VCaP (cell line): Measurements from ENCODE around the gene RASSF8.

Source experiments
- H3K27ac ChIP-seq: fragments of 450-650 bp; 2 replicates; pipeline ENCODE4 v1.5.1; 2017
- TF ChIP-seq, protein P1 (sequence below): fragments of 450-650 bp; conservative IDR thresholded peaks from 2 replicates; pipeline ENCODE4 v1.5.1; 2017; ENCODE audit warnings: mild to moderate bottlenecking, moderate library complexity

The RASSF8 gene

DNA sequence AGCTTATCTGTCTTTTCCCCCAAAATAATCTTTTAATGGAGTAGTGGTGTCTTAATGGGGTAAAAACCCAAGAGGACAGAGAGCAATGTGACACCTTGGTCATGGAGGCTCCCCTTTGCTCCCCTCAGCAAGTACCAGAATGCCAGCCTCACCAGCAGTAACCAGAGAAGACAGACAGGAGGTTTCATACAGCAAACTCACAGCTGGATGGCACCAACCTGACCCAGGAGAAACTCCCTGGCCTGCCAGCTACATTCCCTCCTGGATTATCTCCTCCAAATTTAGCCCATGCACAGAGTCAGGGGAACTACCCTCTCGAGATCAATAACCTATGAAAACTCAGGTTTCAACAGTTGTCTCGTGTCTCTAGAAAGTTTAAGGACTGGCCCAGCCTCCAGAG lies 150.4 kb downstream of the RASSF8 start:
- TF ChIP-seq, protein P1, sequence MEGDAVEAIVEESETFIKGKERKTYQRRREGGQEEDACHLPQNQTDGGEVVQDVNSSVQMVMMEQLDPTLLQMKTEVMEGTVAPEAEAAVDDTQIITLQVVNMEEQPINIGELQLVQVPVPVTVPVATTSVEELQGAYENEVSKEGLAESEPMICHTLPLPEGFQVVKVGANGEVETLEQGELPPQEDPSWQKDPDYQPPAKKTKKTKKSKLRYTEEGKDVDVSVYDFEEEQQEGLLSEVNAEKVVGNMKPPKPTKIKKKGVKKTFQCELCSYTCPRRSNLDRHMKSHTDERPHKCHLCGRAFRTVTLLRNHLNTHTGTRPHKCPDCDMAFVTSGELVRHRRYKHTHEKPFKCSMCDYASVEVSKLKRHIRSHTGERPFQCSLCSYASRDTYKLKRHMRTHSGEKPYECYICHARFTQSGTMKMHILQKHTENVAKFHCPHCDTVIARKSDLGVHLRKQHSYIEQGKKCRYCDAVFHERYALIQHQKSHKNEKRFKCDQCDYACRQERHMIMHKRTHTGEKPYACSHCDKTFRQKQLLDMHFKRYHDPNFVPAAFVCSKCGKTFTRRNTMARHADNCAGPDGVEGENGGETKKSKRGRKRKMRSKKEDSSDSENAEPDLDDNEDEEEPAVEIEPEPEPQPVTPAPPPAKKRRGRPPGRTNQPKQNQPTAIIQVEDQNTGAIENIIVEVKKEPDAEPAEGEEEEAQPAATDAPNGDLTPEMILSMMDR, result no peak
- 0 out of 2 replicates have a peak overlapping the region, but pooled peaks have one; percentile 8 for H3K27ac ChIP-seq

DNA sequence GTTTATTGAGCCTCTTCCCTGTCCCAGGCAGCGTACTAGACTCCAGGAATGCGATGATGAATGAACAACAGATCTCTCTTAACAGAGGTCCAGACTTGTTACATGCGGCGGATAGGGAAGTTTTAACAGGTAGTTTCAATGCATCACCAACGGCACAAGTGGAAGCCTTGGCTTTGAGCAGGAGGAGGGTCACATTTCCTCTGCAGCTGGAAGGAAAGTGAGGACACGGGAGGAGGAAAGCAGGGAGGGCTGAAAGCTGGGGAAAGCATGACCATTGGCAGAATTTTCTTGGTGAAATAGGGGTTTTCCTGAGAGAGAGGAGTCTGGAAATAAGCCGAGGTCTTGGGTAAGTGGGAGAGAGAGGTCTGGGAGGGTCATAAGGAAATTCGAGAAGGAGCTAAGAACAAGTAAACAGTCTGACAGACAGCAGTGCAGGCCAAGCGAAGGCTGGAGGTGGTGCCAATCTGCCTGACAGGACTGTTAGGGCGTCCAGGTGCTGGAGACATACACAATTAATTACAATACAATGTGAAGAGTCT lies 150.9 kb downstream of the RASSF8 start:
- TF ChIP-seq, protein P1, result no peak
- 0 out of 2 replicates have a peak overlapping the region, but pooled peaks have one; percentile 8 for H3K27ac ChIP-seq

DNA sequence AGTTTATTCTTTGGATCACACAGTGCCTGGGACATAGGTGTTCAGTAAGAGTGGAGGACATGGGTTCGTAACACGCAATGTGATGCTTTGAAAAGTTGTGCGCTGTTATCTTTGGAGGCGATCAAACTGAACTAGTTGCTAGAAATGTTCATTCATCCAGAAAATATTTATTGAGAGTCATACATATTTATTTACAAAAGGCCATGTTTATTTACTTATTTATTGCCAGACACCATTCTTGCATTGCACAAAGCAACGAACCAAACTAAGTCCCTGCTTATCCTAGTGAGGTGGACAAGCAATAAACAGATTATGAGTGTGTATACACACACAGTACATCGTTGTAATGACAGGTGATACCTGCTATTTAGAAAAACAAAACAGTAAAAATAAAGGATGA lies 153.8 kb downstream of the RASSF8 start:
- peak overlapping the region; percentile 92 for H3K27ac ChIP-seq
- TF ChIP-seq, protein P1, result no peak

DNA sequence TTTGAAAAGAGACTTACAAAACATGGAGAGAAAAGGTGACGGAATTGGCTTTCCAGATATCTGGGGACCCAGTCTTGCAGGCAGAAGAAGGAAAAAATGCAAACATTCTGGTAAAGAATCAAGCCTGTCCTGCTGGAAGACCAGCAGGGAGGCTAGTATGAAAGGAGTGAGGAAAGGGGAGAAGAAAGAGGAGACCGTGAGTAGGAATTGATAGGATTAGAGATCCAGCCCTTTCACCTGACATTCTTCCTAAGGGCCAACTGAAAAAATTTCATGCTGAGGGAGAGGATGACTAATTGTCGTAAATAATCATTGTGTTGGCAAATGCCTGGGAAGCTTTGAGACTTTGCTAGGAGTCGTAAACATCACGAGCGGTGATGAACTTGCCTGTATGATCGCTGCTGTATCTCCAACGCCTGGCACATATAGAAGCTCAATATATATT lies 154.2 kb downstream of the RASSF8 start:
- TF ChIP-seq, protein P1, result no peak
- H3K27ac ChIP-seq, result peak overlapping the region; percentile 92

DNA sequence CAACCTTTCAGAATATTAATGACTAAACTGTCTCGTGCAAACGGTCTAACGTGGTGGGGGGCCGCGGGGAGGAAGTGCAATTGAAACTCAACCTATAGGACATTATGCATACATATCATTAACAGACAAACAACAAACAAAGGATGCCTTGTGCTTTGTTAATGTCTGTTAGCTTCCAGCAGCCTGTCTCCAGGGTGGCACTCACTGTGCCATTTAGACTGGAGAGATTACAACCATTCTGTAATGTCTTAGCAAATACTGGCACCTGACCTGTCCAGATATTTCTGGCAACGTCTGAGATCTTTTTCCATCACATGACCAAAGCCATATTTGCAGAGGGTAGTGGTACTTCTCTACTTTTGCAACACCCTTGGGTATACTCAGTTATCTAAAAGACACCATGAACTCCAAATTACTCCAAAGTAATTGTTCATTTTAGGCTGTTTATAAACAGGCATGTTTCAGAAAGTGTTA lies 154.7 kb downstream of the RASSF8 start:
- TF ChIP-seq, protein P1, result no peak
- H3K27ac ChIP-seq, result peak overlapping the region; percentile 92

DNA sequence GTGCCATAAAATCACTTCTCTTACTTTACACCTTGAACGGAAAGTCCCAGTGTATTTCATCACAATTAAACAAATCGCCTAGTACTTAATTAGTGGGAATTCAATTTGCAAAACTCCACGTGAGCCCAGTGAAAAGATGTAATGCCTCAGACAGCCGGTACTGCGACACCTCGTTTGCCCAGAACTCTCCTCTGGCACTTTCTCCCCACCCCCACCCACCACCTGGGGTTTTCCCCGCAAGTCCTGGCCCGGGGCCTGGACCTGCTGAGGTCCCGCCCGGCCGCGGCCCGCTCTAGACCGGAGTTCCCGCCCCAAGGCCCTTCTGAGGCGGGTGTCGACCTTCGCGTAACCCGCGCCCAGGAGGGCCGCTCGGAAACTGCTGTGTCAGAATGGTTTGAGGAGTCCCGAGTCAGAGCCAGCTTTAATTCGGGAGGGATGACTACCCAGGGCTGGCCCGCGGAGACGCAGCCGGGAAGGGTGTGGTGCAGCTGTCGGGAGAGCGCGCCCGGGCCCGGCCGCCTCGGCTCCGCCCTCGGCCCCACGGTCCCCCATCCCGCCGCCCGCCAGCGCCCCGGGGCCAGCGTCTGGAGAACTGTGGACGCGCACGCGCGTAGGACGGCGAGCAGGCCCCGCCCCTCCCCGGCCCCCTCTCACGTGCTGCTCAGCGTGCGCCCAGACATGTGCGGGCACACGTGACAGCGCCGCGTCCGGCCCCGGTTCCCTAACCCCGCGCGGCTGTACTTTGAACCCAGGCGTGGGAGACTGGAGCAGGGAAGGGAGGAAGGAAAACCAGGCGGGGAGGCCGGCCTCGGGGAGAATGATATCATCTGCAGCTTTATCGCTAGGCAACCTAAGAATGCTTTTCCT lies 155.6 kb downstream of the RASSF8 start:
- H3K27ac ChIP-seq, result peak overlapping the region; percentile 92
- TF ChIP-seq, protein P1, result peak; percentile 59

DNA sequence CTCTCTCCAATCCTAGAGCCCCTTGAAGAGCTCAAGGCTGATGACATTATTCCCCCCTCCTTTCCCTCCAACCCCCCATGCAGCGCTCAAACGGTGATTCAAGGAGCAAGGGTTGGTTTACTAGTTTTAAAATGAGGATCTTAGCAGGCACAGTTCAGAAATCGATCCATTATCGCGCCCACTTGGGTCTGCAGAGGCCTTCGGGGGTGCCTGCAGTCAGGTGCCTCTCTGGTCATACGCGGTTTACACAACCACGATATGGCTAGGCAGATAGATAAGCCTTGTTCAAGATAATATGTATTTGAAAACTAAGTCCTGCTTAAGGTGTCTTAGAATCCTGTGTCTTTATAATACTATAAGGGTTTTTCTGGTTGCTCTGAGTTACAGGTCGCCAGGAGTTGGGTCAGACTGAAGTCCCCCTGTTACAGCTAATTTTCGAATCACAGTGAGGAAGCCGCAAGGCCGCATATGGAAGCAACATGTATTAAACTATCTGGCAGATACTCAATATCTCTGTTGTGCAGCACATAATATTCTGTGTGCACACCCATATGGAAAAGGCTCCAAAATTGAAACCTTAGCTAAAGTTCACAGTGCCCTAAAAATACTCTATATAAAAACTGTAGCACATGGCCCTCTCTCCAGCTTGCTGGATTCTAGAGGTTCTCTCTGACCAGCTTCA lies 156.4 kb downstream of the RASSF8 start:
- H3K27ac ChIP-seq, result peak overlapping the region; percentile 92
- TF ChIP-seq, protein P1, result no peak
